HepG2 (cell line): ENCODE data around the gene MCM6. TPM values are rescaled to one million over a fixed set of nuclear protein-coding genes. Genes with fewer than 3 reads are reported as not detected.

Experiments used
- ATAC-seq: fragments of 200-7000 bp; cut with Tn5 transposase; 3 replicates; pipeline ENCODE4 v1.9.1; 2020; ENCODE audit warnings: mild to moderate bottlenecking, moderate library complexity
- BruUV-seq: library from RNA; stranded (reverse); fragments of 400-500 nt; replicated peaks from 2 replicates; lab custom pipeline; 2021; lab: Mats Ljungman, UMichigan
- CTCF ChIA-PET: fragments of 300-600 bp; formaldehyde crosslinking; extraction: SDS; loops from one replicate; lab custom pipeline; 2021; ENCODE audit warnings: low total read pairs, inconsistent platforms, low intra/inter-chr PET ratio; lab: Yijun Ruan, JAX
- POLR2A ChIA-PET: fragments of 350-600 bp; sonication (Branson Sonifier 250); formaldehyde crosslinking; loops from one replicate; lab custom pipeline; 2020; ENCODE audit warnings: antibody characterized with exemption, inconsistent platforms; lab: Yijun Ruan, JAX
- DNase-seq: peaks from one replicate; pipeline ENCODE4 v3.0.0-alpha.2; 2015; ENCODE audit warnings: low spot score
- FAIRE-seq: peaks from 3 replicates; lab custom pipeline; 2011; peaks lifted over from hg19 to GRCh38; lab: Jason Lieb, UNC
- H2AFZ ChIP-seq: one replicate; pipeline ENCODE4 v1.6.1; 2011; ENCODE audit warnings: low read length, inconsistent platforms
- H3K27ac ChIP-seq: fragments of 300-600 bp; 3 replicates; pipeline ENCODE4 v1.8.0; 2011; ENCODE audit warnings: mixed run types, mild to moderate bottlenecking, mixed read lengths, low read length, inconsistent platforms; ENCODE audit not compliant: insufficient read depth; ENCODE audit errors: extremely low read length
- H3K27me3 ChIP-seq, 2 experiments: fragments of 200-600 bp in 1 of 2; 2 replicates in 1 of 2; 3 replicates in 1 of 2; pipeline versions ENCODE4 v1.6.0 to v1.8.0; 2011; ENCODE audit warnings: low read length in 2 of 2, mild to moderate bottlenecking in 2 of 2, moderate library complexity in 2 of 2, inconsistent platforms in 1 of 2; ENCODE audit not compliant: insufficient read depth in 2 of 2, control insufficient read depth in 1 of 2
- H3K36me3 ChIP-seq, 2 experiments: fragments of 200-600 bp in 1 of 2; replicated peaks in 1 of 2; 2 replicates in 1 of 2; 3 replicates in 1 of 2; pipeline versions ENCODE4 v1.5.1 to v1.8.0; 2011; ENCODE audit warnings: low read length in 2 of 2, inconsistent platforms in 1 of 2; ENCODE audit not compliant: insufficient read depth in 2 of 2, control insufficient read depth in 1 of 2
- H3K4me1 ChIP-seq: 2 replicates; pipeline ENCODE4 v1.5.1; 2012; ENCODE audit warnings: low read length, inconsistent platforms; ENCODE audit not compliant: insufficient read depth
- H3K4me2 ChIP-seq: 2 replicates; pipeline ENCODE4 v1.6.0; 2011; ENCODE audit warnings: low read depth, low read length, inconsistent platforms
- H3K4me3 ChIP-seq, 3 experiments: fragments of 200-600 bp in 1 of 3; sonication (generic), shearing (Covaris generic) in 1 of 3; replicated peaks in 1 of 3; 2 replicates each; pipeline ENCODE4 v1.5.1; 2011 to 2016; ENCODE audit warnings: low read length in 3 of 3, inconsistent platforms in 2 of 3, low read depth in 2 of 3, mild to moderate bottlenecking in 2 of 3, control low read depth in 1 of 3, mixed read lengths in 1 of 3; ENCODE audit not compliant: insufficient read depth in 1 of 3
- H3K79me2 ChIP-seq: one replicate; pipeline ENCODE4 v1.6.1; 2011; ENCODE audit warnings: low read length, inconsistent platforms; ENCODE audit not compliant: insufficient read depth
- H3K9ac ChIP-seq: 2 replicates; pipeline ENCODE4 v1.6.0; 2011; ENCODE audit warnings: mild to moderate bottlenecking, low read depth, low read length, inconsistent platforms; ENCODE audit not compliant: insufficient read depth
- H3K9me3 ChIP-seq: 2 replicates; pipeline ENCODE4 v1.5.1; 2012; ENCODE audit warnings: mild to moderate bottlenecking, low read length
- H4K20me1 ChIP-seq: 2 replicates; pipeline ENCODE4 v1.6.0; 2011; ENCODE audit warnings: inconsistent platforms, mild to moderate bottlenecking, low read length, moderate library complexity; ENCODE audit not compliant: insufficient read depth
- ETV5 ChIP-seq: IDR thresholded peaks from 2 replicates; pipeline ENCODE4 v1.6.1; 2018; ENCODE audit warnings: missing biosample characterization, missing genetic modification reagents, inconsistent platforms, borderline replicate concordance
- IRF2 ChIP-seq: IDR thresholded peaks from 2 replicates; pipeline ENCODE4 v1.6.1; 2018; ENCODE audit warnings: missing genetic modification reagents, missing compliant biosample characterization
- MTF1 ChIP-seq: sonication (generic); formaldehyde crosslinking; IDR thresholded peaks from 2 replicates; pipeline ENCODE4 v1.5.0; 2020; ENCODE audit warnings: missing genetic modification reagents
- PHF20 ChIP-seq: sonication (generic); formaldehyde crosslinking; IDR thresholded peaks from 2 replicates; pipeline ENCODE4 v1.5.0; 2020; ENCODE audit warnings: mild to moderate bottlenecking, missing genetic modification reagents
- POLR2G ChIP-seq: fragments of 200-400 bp; formaldehyde crosslinking; IDR thresholded peaks from 2 replicates; pipeline ENCODE4 v1.6.1; 2018; ENCODE audit warnings: mild to moderate bottlenecking, low read depth, low read length, moderate library complexity
- SMAD1 ChIP-seq: sonication (generic); formaldehyde crosslinking; IDR thresholded peaks from 2 replicates; pipeline ENCODE4 v1.4.0; 2020; ENCODE audit warnings: missing genetic modification reagents, low read depth, mild to moderate bottlenecking, borderline replicate concordance
- ZBTB37 ChIP-seq: sonication (generic); formaldehyde crosslinking; IDR thresholded peaks from 2 replicates; pipeline ENCODE4 v1.4.0; 2020; ENCODE audit warnings: mild to moderate bottlenecking, missing genetic modification reagents
- ZC3H13 ChIP-seq: sonication (generic); formaldehyde crosslinking; IDR thresholded peaks from 2 replicates; pipeline ENCODE4 v1.8.1; 2023; ENCODE audit warnings: mild to moderate bottlenecking, missing genetic modification reagents, moderate library complexity
- ZFP90 ChIP-seq: sonication (generic); formaldehyde crosslinking; IDR thresholded peaks from 2 replicates; pipeline ENCODE4 v1.8.0; 2022; ENCODE audit warnings: missing genetic modification reagents, mild to moderate bottlenecking, inconsistent platforms, borderline replicate concordance
- ZNF512B ChIP-seq: sonication (generic); formaldehyde crosslinking; IDR thresholded peaks from 2 replicates; pipeline ENCODE4 v1.5.1; 2020; ENCODE audit warnings: missing genetic modification reagents, mild to moderate bottlenecking, borderline replicate concordance
- ZNF550 ChIP-seq: sonication (generic); formaldehyde crosslinking; IDR thresholded peaks from 2 replicates; pipeline ENCODE4 v1.4.0; 2020; ENCODE audit warnings: mild to moderate bottlenecking, missing genetic modification reagents, borderline replicate concordance
- WGBS: methylation state at CpG from one replicate; pipeline ENCODE4 v1.1.6; 2017; ENCODE audit warnings: low lambda C conversion rate; 5-methylcytosine and 5-hydroxymethylcytosine counted together
- in situ Hi-C: cut with HindIII; loops from 2 replicates; pipeline ENCODE4 v1.10.0; 2017; ENCODE audit warnings: low pct_unique_long_range_greater_than_20kb; ENCODE audit not compliant: extremely low pct_ligation_motif_present
- intact Hi-C: fragments of 100-400 bp; cut with micrococcal nuclease; formaldehyde crosslinking; loops from one replicate; pipeline ENCODE4 v1.10.0; 2022; ENCODE audit not compliant: unreplicated experiment
- polyA plus RNA-seq, 8 experiments: library from polyadenylated mRNA; depleted of rRNA in 3 of 8; stranded (reverse) in 7 of 8; unstranded in 1 of 8; fragments of >200 nt; fragmentation: Illumina TruSeq in 4 of 8; extraction: Trizol in 4 of 8; gene quantifications; 2 replicates each; pipeline versions ENCODE4 v1.2.1 to v1.2.3, GENCODE V29; 2011 to 2016; ENCODE audit warnings: low read depth in 4 of 8, missing spikeins in 1 of 8, mixed read lengths in 1 of 8; ENCODE audit not compliant: insufficient read depth in 1 of 8
- total RNA-seq, 5 experiments: library from RNA; depleted of rRNA; stranded (reverse); fragments of >200 nt; fragmentation: Illumina TruSeq; extraction: Trizol; gene quantifications; 2 replicates each; pipeline ENCODE4 v1.2.3, GENCODE V29; 2016; ENCODE audit warnings: low read depth in 1 of 5
- TF ChIP-seq, protein P1 (sequence below): sonication (generic); formaldehyde crosslinking; conservative IDR thresholded peaks from 2 replicates; pipeline ENCODE4 v1.4.0; 2020; ENCODE audit warnings: missing genetic modification reagents
- TF ChIP-seq, protein P2 (sequence below): IDR thresholded peaks from 2 replicates; pipeline ENCODE4 v1.6.1; 2016; ENCODE audit warnings: low read depth, control low read depth

MCM6 gene
- total and polyA plus RNA-seq, 2 of the 13 experiments (the other 11 are each of a cell fraction or from before 2014, with no cell fraction given): 9.7 to 18.7 TPM

DNA sequence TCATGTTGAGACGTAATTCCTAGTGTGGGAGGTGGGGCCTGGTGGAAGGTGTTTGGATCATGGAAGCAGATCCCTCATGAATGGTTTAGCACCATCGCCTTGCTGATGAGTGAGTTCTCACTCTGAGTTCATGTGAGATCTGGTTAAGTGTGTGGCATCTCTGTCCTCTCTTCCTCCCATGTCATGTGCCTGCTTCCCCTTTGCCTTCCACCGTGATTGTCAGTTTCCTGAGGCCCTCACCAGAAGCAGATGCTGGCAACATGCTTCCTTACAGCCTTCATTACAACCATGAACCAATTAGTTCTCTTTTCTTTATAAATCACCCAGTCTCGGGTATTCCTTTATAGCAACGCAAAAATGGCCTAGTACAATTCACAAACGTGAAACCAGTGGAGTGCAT is 14.6 kb upstream of the MCM6 start:
- POLR2A ChIA-PET: no interaction called here
- 26% methylated on average over 6 of the region's 6 CpGs for WGBS

More for the DNA sequence above, 14.6 kb upstream of the MCM6 start:
- no peak overlapping the region for H2AFZ ChIP-seq
- TF ChIP-seq POLR2G (no peak), MTF1 (CRISPR knock-in tag) (no peak), ZBTB37 (CRISPR knock-in tag) (no peak), ZC3H13 (CRISPR knock-in tag) (no peak), ZNF512B (CRISPR knock-in tag) (no peak), SMAD1 (CRISPR knock-in tag) (no peak), ZFP90 (no peak), PHF20 (CRISPR knock-in tag) (no peak), IRF2 (CRISPR knock-in tag) (no peak), ZNF550 (CRISPR knock-in tag) (no peak), ETV5 (CRISPR knock-in tag) (no peak)
- TF ChIP-seq, protein P1, sequence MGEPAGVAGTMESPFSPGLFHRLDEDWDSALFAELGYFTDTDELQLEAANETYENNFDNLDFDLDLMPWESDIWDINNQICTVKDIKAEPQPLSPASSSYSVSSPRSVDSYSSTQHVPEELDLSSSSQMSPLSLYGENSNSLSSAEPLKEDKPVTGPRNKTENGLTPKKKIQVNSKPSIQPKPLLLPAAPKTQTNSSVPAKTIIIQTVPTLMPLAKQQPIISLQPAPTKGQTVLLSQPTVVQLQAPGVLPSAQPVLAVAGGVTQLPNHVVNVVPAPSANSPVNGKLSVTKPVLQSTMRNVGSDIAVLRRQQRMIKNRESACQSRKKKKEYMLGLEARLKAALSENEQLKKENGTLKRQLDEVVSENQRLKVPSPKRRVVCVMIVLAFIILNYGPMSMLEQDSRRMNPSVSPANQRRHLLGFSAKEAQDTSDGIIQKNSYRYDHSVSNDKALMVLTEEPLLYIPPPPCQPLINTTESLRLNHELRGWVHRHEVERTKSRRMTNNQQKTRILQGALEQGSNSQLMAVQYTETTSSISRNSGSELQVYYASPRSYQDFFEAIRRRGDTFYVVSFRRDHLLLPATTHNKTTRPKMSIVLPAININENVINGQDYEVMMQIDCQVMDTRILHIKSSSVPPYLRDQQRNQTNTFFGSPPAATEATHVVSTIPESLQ (CRISPR knock-in tag): no peak
- TF ChIP-seq, protein P2, sequence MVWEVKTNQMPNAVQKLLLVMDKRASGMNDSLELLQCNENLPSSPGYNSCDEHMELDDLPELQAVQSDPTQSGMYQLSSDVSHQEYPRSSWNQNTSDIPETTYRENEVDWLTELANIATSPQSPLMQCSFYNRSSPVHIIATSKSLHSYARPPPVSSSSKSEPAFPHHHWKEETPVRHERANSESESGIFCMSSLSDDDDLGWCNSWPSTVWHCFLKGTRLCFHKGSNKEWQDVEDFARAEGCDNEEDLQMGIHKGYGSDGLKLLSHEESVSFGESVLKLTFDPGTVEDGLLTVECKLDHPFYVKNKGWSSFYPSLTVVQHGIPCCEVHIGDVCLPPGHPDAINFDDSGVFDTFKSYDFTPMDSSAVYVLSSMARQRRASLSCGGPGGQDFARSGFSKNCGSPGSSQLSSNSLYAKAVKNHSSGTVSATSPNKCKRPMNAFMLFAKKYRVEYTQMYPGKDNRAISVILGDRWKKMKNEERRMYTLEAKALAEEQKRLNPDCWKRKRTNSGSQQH (CRISPR knock-in tag): no peak
- no peaks in the 10 kb centered on the region for H3K9me3 ChIP-seq
- no TSS peak for BruUV-seq
- H3K4me3 ChIP-seq: no peak overlapping the region
- H4K20me1 ChIP-seq: no peaks in the 10 kb centered on the region
- in situ Hi-C loops (no loop called here), intact Hi-C loops (no loop called here)
- no peak for DNase-seq
- H3K79me2 ChIP-seq: no peaks in the 10 kb centered on the region
- no peaks in the 10 kb centered on the region for H3K36me3 ChIP-seq
- ATAC-seq: no peak
- H3K9ac ChIP-seq: no peak overlapping the region
- no peak for FAIRE-seq
- peaks cover 0 to 4% of the 10 kb centered on the region in 2 experiments; a peak in 2 of 5 replicates for H3K27me3 ChIP-seq
- H3K27ac ChIP-seq: no peak overlapping the region
- no peak overlapping the region for H3K4me2 ChIP-seq
- H3K4me1 ChIP-seq: no peaks in the 10 kb centered on the region
- CTCF ChIA-PET: no interaction called here
